Measurements from ENCODE around the gene ZNF335. TPM values are rescaled to one million over a fixed set of nuclear protein-coding genes. Genes with fewer than 3 reads are reported as not detected.

Gene ZNF335
- total and polyA plus RNA-seq, 2 experiments from 2014 or later = 12.6 to 14.9 TPM

- H3K4me3 ChIP-seq = no peak overlapping the region
- H3K27me3 ChIP-seq = no peaks in the 10 kb centered on the region
- H2AFZ ChIP-seq = no peak overlapping the region
- H3K36me3 ChIP-seq (replicated peaks; ENCODE audit: insufficient read depth, low read depth) = no peaks in the 10 kb centered on the region
- H3K4me1 ChIP-seq (ENCODE audit: insufficient read depth) = peaks cover 27% of the 10 kb centered on the region
- WGBS (ENCODE audit: low lambda C conversion rate, missing lambda C conversion rate) = 72% methylated on average over 9 of the region's 9 CpGs
- DNase-seq (ENCODE audit: low spot score) = no peak
- no peaks in the 10 kb centered on the region for H3K9me3 ChIP-seq (ENCODE audit: low read depth)
- H4K20me1 ChIP-seq (ENCODE audit: insufficient read depth, poor library complexity, severe bottlenecking) = no peaks in the 10 kb centered on the region
- no peaks in the 10 kb centered on the region for H3K79me2 ChIP-seq
- peak overlapping the region; percentile 72 for H3K27ac ChIP-seq
- TF ChIP-seq EZH2 (IDR thresholded peaks at IDR 0.05; ENCODE audit: borderline replicate concordance) = no peak
- TF ChIP-seq CTCF (IDR thresholded peaks at IDR 0.05; ENCODE audit: poor library complexity) = no peak
- no peak overlapping the region for H3K4me2 ChIP-seq
- H3K9me2 ChIP-seq (replicated peaks; ENCODE audit: insufficient read depth) = no peaks in the 10 kb centered on the region
Measured at GRCh38 chr20:45925821-45926506, 46.0 kb downstream of the ZNF335 start.

GRCh38 chr20:45924391-45925261 lies 47.4 kb downstream of the ZNF335 start:
- peak; percentile 76 for DNase-seq (ENCODE audit: low spot score)
- Histone ChIP-seq H3K4me2 (peak overlapping the region; percentile 47), H3K36me3 (replicated peaks; ENCODE audit: insufficient read depth, low read depth) (no peaks in the 10 kb centered on the region), H2AFZ (peak overlapping the region; percentile 1), H3K27me3 (no peaks in the 10 kb centered on the region), H3K4me3 (no peak overlapping the region), H3K79me2 (no peaks in the 10 kb centered on the region), H3K27ac (peak overlapping the region; percentile 85), H3K9me2 (replicated peaks; ENCODE audit: insufficient read depth) (no peaks in the 10 kb centered on the region), H3K4me1 (ENCODE audit: insufficient read depth) (peaks cover 27% of the 10 kb centered on the region), H4K20me1 (ENCODE audit: insufficient read depth, poor library complexity, severe bottlenecking) (no peaks in the 10 kb centered on the region), H3K9me3 (ENCODE audit: low read depth) (no peaks in the 10 kb centered on the region)
- 64% methylated on average over 21 of the region's 21 CpGs for WGBS (ENCODE audit: low lambda C conversion rate, missing lambda C conversion rate)
- TF ChIP-seq CTCF (IDR thresholded peaks at IDR 0.05; ENCODE audit: poor library complexity) (no peak), EZH2 (IDR thresholded peaks at IDR 0.05; ENCODE audit: borderline replicate concordance) (no peak), EZH2phosphoT487 (IDR thresholded peaks at IDR 0.05; ENCODE audit: low read depth, severe bottlenecking, unreplicated experiment) (no peak)

- DNase-seq (ENCODE audit: low spot score) = no peak
- TF ChIP-seq EZH2phosphoT487 (IDR thresholded peaks at IDR 0.05; ENCODE audit: low read depth, severe bottlenecking, unreplicated experiment) (no peak), EZH2 (IDR thresholded peaks at IDR 0.05; ENCODE audit: borderline replicate concordance) (no peak), CTCF (IDR thresholded peaks at IDR 0.05; ENCODE audit: poor library complexity) (no peak)
- no peaks in the 10 kb centered on the region for H3K9me3 ChIP-seq (ENCODE audit: low read depth)
- H3K4me3 ChIP-seq = no peak overlapping the region
- H3K4me2 ChIP-seq = no peak overlapping the region
- H2AFZ ChIP-seq = no peak overlapping the region
- H3K36me3 ChIP-seq (replicated peaks; ENCODE audit: insufficient read depth, low read depth) = no peaks in the 10 kb centered on the region
- peak overlapping the region; percentile 58 for H3K27ac ChIP-seq
- H3K4me1 ChIP-seq (ENCODE audit: insufficient read depth) = peaks cover 22% of the 10 kb centered on the region
- H3K79me2 ChIP-seq = no peaks in the 10 kb centered on the region
- 86% methylated on average over 11 of the region's 11 CpGs for WGBS (ENCODE audit: low lambda C conversion rate, missing lambda C conversion rate)
- H3K27me3 ChIP-seq = no peaks in the 10 kb centered on the region
- no peaks in the 10 kb centered on the region for H4K20me1 ChIP-seq (ENCODE audit: insufficient read depth, poor library complexity, severe bottlenecking)
- no peaks in the 10 kb centered on the region for H3K9me2 ChIP-seq (replicated peaks; ENCODE audit: insufficient read depth)
Measured at GRCh38 chr20:45921337-45922189, 50.4 kb downstream of the ZNF335 start.
